GM19324 (cell line): ENCODE data around the gene PLXNA1.

Source experiments
- ATAC-seq: cut with Tn5 transposase; IDR thresholded peaks from one replicate; pipeline ENCODE4 v1.9.1; 2021; ENCODE audit warnings: mild to moderate bottlenecking, moderate library complexity; ENCODE audit not compliant: unreplicated experiment, low FRiP score

PLXNA1 gene

DNA sequence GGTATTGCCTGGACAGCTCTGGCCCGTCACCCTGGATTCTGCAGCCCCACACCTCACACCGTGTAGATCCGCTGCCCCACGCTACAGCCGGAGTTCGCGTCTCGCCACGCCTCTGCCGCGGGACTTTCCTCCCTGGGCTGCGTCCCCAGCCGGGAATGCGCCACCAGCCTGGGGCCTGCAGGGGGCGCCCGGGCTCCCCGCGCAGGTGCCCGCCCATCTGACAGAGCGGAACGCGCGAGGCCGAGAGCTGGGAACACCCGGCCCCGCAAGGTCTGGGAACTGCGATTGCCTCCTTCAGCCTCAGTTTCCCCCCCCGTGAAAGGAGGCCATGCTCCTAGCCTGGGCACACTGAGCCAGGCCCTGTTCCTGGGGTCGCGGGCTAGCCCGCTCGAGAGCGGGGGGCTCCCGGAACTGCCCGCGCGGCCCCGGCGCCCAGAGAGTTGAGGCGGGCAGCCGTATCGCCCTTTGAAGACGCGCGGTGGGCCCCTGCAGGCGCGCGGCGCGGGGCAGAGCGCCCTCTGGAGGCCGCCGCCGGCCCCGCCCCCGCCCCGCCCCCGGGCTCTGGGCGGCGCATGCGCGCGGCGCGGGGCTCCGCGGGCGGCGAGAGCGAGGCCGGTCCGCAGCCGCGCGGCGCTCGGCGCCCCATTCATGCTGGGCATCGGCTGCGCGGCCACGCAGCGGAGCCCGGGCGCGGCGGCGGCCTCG, at the start of gene PLXNA1:
TSS of gene PLXNA1 (plus strand) at position 645 of the 705 bp plus-strand sequence. CDS start 5,479 bp downstream, outside the sequence.
- peak; percentile 79 for ATAC-seq

GRCh38 chr3:126934031-126934531, 48.8 kb upstream of the PLXNA1 start:
- ATAC-seq: no peak

GRCh38 chr3:126934991-126935390, 47.9 kb upstream of the PLXNA1 start:
- ATAC-seq: no peak

DNA sequence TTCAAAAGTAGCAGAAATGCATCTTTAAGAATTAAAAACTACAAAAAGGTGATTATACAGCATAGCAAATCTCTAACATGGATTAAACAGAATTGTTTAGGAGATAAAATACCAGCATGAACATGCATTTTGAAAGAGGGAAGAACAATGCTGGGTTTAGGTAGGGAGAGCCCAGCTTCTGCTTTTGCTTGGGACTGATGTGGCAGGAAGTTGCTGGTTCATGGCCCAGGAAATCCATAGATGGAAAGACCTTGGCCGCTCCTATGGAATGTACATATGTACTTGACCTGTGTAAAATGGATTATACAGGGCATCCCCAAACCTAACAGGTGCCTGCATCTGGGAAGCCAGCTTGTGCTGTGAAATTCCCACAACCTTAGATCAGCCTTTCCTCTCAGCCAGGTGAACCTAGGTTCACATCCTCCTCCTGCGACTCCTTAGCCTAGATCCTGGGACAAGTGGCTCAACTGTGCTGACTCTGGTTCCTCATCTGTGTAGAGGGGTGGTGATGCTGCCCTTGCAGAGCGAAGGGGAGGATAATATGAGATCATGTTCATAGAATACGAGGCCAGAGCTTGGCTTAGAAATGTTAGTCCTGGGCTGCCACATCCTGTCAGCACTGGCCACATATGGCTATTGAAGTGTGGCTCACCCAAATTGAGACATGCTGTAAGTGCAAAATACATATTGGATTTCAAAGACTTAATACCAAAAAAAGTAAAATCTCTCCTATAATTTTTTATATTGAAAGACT, 47.0 kb upstream of the PLXNA1 start:
- no peak for ATAC-seq

GRCh38 chr3:126936853-126937425, 46.0 kb upstream of the PLXNA1 start:
- ATAC-seq: no peak

DNA sequence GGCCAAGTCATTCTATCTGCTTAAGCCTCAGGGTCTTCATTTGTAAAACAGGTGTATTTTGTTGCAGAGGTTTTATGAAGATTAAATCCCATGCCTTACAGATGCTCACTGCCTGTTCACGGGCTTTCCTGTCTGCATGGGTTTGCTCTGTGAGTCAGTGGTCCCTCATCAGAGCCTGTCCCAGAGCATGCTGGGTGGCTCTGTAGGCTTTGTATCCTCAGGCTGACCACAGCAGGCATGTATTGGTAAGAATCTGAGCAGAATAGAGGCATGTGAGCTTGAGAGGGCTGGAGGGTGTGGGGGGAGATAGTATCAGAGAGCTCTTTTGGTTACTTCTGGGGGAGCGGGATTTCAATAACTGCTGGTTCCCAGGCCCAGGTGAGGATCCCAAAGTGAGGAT, 45.4 kb upstream of the PLXNA1 start:
- no peak for ATAC-seq

- no peak for ATAC-seq
Observed at GRCh38 chr3:126937973-126938372, 44.9 kb upstream of the PLXNA1 start.

DNA sequence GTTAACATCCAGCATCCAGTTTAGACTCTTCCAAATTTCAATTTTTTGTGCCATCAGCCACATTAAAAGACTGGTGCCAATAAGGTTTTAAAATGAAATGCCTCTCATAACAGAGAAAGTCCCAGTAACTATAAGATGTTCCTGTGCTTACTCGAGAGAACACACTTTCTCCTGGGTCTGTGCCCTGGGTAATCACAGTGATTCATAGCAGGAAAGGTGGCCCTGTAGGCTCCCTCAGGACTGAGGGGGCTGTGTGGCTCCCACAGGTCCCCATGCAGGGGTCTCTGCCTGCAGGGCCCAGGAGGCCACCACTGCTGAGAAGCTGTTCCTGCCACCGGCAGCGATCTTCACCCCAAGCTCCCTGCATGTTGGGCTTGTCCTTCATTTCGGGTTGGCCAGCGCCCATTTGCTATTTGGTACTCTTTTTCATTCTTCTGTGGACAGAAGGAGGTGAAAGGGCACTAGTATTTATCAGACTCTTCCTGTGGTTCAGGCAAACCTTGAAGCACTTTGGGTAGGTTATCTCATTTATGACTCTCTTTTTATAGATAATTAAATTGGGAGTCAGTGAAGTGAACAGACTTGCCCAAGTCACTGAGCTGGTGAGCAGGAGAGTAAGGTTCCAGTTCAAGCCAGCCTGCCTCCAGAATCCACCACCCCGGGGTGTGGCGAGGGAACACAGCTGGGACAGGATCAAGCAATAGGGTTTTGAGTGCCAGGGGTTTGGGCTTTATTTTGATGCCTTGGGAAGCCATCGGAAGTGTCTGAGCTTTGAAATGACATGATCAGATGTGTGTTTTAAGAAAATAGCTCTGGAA, 44.2 kb upstream of the PLXNA1 start:
- ATAC-seq: no peak

GRCh38 chr3:126939338-126939718, 43.6 kb upstream of the PLXNA1 start:
- no peak for ATAC-seq

DNA sequence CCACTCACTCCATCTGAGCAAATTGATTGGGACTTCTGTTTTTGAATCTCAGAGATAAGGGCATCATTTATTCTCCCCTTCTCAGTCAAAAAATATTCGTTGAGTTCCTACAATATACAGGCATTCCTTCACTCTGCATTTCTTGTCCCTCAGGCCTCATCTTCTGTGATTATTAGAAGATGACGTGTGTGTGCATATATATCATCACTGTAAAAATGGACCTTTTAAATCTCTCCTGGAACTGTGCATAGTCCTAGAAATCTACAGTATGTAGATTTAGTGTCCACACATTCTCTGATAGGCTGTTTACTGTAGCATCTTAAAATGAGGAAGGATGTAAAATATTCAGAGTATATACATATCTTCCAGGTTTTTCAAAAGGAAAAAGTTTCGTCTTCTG, 43.2 kb upstream of the PLXNA1 start:
- ATAC-seq: no peak

- ATAC-seq: no peak
Observed at GRCh38 chr3:126941721-126942270, 41.1 kb upstream of the PLXNA1 start.

DNA sequence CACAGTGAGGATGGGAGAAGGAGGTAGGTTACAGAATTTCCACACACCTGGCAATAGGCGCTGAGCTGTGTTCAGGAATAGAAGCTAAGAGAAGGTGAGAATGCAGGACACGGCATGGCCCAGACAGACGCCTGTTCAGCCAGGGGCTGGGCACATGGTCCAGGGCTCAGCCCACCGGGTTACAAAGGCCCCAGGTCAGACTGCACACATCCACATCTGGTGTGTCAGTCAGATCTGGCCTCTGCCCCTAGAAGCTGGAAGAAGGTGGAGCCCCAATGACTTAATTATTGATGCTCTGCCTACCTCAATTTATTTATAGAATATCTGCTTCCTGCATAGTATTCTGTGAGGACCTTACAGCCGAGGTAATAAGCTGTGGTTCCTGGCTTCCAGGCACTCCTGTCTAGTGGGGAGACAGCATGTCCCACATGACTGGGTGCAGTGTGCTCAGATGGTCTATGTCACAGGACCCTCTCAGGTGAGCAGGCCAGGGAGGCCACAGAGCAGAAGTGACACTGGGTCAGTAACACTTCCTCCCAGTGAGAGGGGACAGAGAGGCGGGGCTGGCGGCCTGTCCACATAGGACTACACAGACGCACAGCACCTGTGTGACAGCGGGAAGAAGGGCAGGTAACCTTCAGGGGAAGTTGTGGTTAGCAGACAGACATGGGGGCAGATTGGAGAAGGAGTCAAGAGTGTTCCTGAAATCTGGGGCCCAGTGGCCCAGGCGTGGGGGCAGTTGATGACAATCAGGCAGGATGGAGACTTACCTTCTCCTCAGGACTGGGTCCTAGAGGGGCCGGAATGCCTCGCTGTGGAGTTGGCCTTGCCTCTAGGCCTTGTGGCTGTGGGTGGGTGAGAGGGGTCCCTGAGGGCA, 38.6 kb upstream of the PLXNA1 start:
- no peak for ATAC-seq

DNA sequence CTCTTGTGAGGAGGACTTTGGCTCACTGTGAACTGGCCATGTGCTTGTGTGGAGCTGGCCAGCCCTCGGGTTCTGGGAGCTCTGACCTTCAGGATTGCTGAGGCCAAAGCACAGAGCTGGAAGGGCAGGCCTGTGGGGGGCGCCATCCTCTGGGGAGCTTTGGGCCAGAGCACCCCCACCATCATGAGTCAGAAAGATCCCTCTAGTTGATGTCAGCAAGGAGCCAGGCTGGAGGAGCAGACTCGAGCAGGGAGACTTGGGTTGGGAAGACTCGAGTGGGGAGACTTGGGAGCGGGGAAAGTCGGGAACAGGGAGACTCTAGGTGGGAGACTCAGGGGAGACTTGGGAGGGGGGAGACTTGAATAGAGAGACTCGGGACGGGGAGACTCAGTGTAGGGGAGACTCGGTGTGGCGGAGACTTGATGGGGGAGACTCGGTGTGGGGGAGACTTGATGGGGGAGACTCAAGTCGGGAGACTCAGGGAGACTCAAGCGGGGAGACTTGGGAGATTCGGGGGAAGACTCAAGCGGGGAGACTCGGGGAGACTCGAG, 37.7 kb upstream of the PLXNA1 start:
- ATAC-seq: no peak

- no peak for ATAC-seq
Observed at GRCh38 chr3:126945891-126946290, 37.0 kb upstream of the PLXNA1 start.

DNA sequence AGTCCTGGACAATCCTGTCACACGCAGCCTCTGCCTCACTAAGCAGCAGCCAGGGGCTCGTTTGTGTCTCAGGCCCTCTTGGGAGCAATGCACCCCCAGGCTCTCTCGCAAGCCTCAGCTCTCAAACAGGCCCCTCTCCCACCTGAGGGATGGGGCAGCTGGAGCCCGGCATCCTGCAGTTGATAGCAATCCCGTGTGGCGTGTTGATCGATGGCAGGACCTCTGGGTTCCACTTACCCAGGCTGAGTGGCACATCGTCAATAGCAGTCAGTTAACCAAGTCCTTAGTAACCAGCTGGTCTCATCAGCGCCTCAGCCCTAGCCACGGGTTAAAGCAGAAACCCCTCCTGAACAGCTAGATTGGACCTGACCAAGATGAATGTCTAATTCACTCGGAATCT, 36.5 kb upstream of the PLXNA1 start:
- no peak for ATAC-seq

DNA sequence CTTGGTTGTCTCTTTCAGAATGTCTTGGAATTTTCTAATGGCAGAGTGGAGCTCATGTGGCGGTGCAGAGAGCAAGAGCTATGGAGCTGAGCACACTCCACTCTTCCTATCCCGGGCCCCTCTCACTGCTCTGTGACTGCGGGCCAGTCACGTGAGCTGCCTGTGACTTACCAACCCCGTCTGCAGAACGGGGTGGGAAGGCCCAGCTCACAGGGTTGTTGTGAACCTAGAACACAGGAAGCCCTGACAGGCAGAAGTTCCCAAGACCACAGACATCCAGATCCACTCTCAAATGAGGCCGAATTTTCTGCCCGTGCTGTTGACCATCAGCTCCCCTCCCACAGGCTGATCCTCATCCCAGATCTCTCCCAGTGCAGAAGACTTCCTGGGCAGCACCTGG, 35.5 kb upstream of the PLXNA1 start:
- no peak for ATAC-seq

DNA sequence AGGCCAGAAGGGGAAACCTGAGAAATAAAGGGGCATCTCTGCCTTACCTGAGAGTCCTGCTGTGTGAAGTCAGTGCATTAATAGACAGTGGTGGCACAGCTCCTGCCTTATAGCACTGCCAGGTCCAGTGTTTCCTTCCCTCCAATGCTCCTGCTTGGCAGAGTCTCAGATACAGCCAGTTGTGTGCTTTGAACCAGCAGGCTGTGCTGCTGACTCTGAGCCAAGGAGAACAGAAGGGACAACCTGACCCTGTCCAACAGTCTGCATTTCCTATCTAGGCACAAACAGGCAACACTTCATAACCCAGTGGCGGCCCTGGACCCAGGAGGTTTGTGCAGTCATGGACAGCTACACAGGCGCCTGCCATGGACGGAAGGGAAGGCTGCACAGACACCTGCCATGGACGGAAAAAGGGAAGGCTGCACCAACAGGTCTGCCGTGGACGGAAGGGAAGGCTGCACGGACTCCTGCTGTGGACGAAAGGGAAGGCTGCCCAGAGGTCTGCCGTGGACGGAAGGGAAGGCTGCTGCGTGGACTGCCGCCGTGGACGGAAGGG, 33.9 kb upstream of the PLXNA1 start:
- ATAC-seq: no peak

DNA sequence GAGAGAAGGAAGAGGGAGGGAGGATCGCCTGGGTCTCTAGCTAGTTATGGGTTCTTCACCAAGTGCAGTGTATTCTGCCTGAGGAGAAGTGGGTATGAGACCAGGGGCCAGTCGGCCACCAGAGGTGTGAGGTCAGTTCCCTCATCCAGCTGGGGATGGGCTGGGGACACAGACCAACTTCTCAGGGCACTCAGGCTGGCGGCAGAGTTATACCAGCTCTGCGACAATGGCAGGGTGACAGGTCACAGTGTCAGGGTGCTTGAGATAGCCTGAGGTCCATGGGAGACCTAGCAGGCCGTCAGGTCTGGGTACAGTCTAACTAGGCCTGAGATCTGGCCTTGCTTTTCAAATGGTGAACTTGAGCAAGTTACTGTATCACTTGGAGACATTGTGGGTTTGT, 31.4 kb upstream of the PLXNA1 start:
- no peak for ATAC-seq
